GM18870 (cell line): ENCODE measurements around the gene KRTAP19-3.
"Not testable (repeated sequence)": the region's sequence is repeated elsewhere in the genome, so short reads cannot be mapped to it uniquely, and the experiment has no call there.

Source experiments
- ATAC-seq: cut with Tn5 transposase; IDR thresholded peaks from one replicate; pipeline ENCODE4 v1.9.1; 2021; ENCODE audit warnings: moderate library complexity; ENCODE audit not compliant: unreplicated experiment

KRTAP19-3 gene

GRCh38 chr21:30491963-30492428 lies at the start of gene KRTAP19-3:
TSS of gene KRTAP19-3 (minus strand) at chr21:30492013. CDS start at chr21:30491957, 56 bp downstream.
- no peak for ATAC-seq

- ATAC-seq, result no peak
Measured at GRCh38 chr21:30518876-30519275, 27.1 kb upstream of the KRTAP19-3 start.

DNA sequence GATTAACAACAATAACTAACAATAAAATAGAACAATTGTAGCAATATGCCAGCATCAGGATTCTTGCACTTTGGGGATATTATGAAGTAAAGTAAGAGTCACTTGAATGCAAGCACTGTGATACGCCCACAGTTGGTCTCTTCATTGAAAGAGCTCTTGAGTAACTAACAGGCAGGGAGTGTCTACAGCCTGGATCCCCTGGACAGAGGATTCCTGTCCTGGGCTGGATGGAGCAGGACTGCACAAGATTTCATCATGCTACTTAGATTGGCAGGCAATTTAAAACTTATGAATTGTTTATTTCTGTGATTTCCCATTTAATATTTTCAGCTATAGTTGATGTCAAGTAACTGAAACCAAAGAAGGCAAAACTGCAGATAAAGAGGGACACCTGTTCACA lies 23.9 kb upstream of the KRTAP19-3 start:
- ATAC-seq, result no peak

- not testable (repeated sequence) for ATAC-seq
Measured at GRCh38 chr21:30505621-30506205, 13.9 kb upstream of the KRTAP19-3 start.

GRCh38 chr21:30502041-30502440 lies 10.2 kb upstream of the KRTAP19-3 start, which contains the start of gene KRTAP19-5:
TSS of gene KRTAP19-5 (minus strand) at chr21:30502141. CDS start at chr21:30502090, 51 bp downstream.
- ATAC-seq, result no peak

GRCh38 chr21:30497065-30497464 lies 5.3 kb upstream of the KRTAP19-3 start, which contains the start of gene KRTAP19-4:
TSS of gene KRTAP19-4 (minus strand) at chr21:30497165. CDS start at chr21:30497110, 55 bp downstream.
- no peak for ATAC-seq

- ATAC-seq, result no peak
Measured at GRCh38 chr21:30487336-30487735, 4.5 kb downstream of the KRTAP19-3 start, which contains the start of gene KRTAP19-2. TSS of gene KRTAP19-2 (minus strand) at chr21:30487436. CDS start at chr21:30487348, 88 bp downstream.

- ATAC-seq, result no peak
Measured at GRCh38 chr21:30486180-30486579, 5.6 kb downstream of the KRTAP19-3 start.

GRCh38 chr21:30482130-30482529 lies 9.7 kb downstream of the KRTAP19-3 start:
- no peak for ATAC-seq

DNA sequence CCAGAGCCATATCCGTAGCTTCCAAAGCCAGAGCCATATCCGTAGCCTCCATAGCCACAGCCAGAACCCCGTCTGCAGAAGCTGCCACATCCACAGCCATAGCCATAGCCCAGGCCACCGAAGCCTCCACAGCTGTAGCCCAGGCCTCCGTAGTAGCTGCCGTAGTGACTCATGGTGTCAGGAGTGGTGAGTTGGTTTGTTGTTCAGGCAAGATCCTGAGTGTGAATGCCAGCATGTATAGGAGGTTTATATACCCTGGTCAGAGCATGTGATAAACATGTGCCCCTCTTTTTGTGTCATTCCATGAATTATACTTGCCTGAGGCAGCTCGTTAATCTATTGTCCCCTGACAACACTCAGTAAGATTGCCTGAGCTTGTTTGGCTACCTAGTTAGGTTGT lies 11.7 kb downstream of the KRTAP19-3 start, which contains the start of gene KRTAP19-1:
KRTAP19-1 (minus strand) TSS at position 223 of the 400 bp plus-strand sequence; CDS start at position 173, 50 bp downstream.
- no peak for ATAC-seq

GRCh38 chr21:30479259-30479658 lies 12.6 kb downstream of the KRTAP19-3 start:
- no peak for ATAC-seq

GRCh38 chr21:30478004-30478403 lies 13.8 kb downstream of the KRTAP19-3 start:
- ATAC-seq, result no peak

GRCh38 chr21:30468900-30469714 lies 22.7 kb downstream of the KRTAP19-3 start:
- no peak for ATAC-seq

- ATAC-seq, result peak; percentile 42
Measured at GRCh38 chr21:30463713-30464112, 28.1 kb downstream of the KRTAP19-3 start.

DNA sequence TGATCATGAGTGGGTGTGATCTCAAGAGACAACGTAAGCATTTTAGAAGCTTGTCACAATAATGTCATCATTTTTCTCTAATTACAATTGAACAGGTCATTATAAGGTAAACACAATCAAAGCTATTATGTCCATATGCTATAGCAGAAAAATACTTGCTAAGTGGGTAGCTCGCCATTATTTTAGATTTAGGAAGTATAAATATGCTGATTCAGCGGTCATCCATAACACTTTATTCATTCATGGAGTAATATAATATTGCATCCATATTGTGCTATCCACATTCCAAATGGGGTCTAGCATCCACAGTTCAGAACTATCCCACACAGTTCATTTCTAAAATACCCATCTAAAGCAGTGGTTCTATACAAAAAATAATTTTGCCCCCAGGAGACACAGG lies 43.3 kb downstream of the KRTAP19-3 start:
- ATAC-seq, result no peak

DNA sequence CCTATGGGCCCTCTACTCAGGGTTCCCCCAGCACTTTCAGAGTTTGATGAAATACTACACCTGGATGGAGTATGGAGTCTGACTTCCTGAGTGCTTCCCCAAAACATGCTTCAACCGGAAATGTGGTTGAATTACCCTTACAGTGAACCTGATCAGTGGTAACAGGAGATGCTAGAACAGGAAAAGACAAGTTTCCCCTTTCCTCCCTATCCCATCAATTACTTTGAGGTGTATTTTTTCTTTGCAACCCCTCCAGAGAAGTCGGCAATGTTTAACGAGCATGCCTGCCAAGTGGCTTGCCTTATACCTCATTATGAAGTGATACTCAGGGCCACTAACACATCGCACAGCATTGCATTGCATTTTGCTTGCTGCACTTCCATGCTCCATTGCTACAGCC lies 44.8 kb downstream of the KRTAP19-3 start:
- ATAC-seq, result no peak

DNA sequence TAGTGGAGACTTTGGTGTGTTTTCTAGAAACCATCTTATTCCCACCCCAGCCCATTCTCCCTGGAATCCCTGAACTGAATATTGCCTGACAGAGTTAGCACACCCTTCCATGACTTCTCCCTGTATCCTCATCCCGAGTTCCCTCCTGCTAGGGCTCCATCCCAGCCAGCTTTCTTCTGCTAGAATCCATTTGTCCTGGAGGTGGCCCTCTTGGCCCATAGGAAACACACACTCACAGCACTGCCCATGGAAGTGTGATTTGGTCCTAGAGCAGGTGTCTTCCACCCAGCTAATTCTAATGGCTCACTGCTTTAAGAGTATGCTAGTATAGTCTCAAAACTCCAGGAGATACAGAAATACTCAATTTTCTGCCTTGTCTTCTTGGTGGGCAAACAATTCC lies 47.6 kb downstream of the KRTAP19-3 start:
- no peak for ATAC-seq

- no peak for ATAC-seq
Measured at GRCh38 chr21:30443226-30443625, 48.6 kb downstream of the KRTAP19-3 start.
